Measurements from ENCODE around the gene EI24.

- TF ChIP-seq CTCF (IDR thresholded peaks at IDR 0.05; ENCODE audit: low read depth, low read length, poor library complexity, severe bottlenecking) (no peak), EZH2phosphoT487 (IDR thresholded peaks at IDR 0.05; ENCODE audit: borderline replicate concordance, low read length) (no peak)
Measured at GRCh38 chr11:125554038-125554437, 15.2 kb upstream of the EI24 start.

Data from DOHH2 (cell line).